ENCODE measurements around the gene SPOPL.

Gene SPOPL

DNA sequence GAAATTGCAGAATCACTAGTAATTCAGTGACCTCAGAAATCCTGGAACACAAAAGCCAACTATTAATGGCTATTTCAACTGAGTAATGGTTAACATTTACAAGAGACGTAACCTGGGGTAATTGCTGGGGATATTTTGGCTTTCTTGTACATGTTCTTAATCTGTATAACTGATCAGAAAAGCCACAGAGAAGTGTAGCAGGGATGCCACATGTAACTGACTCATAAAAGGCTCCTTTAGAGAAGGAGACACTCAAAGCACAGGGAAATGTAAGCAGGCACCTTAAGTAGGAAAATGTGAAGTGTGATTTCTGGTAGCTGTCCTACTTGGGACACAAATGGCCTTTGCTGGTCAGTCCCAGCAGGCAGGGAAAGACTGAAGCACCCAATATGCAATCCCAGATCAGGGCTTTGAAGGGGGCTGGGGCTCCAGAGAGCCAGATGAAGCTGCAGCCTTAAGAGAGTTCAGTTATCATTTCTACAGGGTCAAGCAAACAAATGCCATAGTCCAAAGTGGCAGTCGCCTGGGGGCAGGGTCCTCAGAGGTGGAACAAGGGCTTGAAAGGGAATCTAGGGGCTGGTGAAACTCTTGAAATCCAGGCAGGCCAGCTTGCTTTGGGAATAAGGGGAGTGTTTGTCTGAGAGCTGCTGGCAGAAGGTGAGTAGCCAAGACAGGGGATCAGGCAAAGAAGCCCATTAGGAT, 7.2 kb upstream of the SPOPL start:
- no peak for DNase-seq

GRCh38 chr2:138495384-138495783, 6.2 kb upstream of the SPOPL start:
- DNase-seq: no peak

DNA sequence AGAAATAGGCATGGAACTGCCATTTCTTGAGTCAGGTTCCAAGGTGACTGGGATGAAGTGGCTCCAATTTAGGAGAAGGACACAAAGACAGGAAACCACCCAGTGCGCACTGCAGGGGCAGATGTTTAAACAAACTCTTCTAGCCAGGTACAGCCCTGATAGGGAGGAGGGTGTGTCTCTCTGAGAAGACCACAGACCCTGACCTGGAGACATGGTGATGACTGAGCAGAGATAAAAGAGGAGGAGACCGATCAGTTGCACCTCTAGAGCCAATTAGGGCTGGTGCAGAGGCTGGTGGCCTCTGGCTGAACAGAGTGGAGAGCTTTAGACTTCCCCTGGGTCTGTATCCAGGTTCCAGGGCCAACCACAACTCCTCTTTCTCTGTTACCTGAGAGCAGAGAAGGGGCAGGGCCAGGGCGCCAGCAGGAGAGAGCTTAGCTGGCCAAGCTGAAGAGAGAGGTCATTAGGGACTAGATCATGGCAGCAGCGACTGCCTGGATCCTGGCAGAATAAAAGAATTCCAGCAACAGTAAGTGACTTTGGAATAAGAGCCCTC, 5.4 kb upstream of the SPOPL start:
- DNase-seq: no peak

DNA sequence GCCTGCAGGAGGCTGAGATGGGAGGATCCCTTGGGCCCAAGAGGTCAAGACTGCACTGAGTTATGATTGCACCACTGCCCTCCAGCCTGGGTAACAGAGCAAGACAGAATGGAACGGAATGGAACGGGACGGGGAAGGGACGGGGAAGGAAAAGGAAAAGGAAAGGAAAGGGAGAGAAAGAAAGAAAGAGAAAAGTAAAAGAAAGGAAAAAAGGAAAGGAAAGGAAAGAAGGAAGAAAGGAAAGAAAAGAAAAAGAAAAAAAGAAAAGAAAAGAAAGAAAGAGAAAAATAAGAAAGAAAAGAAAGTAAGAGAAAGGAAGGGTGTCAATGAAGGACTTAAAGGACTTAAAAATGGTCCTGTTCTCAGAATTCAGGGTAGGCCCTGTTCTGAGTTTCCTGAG, 4.3 kb upstream of the SPOPL start:
- DNase-seq: no peak

DNA sequence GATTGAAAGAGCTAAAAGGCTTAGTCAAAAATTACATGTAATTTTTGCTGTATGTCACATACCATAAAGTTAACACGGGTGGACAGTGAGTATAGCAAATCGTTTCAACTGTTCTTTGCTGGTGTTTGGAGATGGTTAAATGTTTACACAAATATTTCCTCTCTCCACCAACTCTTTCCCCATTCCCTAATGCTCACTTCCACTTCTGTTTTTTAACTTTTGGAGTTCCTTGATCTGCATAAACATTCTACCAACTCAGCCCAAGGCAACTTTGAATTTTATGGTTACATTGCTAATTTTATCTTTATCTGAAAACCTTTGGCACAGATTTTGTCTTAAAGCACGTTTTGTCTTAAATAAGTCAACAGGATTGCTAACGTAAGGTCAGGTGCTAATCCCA, 1.9 kb upstream of the SPOPL start:
- DNase-seq: no peak

DNA sequence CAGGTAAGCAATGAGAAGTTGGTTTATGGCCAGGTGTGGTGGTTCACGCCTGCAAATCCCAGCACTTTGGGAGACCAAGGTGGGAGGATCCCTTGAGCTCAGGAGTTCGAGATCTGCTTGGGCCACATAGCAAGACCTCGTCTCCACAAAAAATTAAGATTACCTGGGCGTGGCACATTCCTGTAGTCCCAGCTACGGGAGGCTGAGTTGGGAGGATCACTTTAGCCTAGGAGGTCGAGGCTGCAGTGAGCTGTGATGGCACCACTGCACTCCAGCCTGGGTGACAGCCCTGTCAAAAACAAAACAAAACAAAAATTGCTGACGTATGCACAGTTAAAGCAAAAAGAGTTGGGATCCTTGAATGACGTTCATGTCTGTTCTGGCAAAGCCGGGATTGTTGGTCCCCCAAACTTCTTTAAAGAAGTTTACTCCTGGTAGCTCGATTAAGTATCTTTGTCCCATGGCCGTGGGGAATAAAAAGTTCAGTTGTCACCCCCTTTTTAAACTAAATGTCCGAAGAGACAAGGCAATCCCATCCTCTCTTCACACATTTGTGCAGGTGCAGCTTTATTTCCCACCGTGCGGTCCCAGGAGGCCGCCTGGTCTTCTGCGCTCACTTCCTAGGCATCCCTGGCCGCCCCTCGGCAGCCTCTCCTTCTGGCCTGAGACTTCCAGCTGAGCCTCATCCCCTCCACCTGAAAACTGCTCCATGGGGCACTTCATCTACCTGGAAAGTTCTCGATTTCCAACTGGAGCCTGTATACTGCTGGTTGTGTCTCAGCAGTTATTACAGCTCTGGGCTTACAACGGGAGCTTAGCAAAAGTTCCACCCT, 762 bp upstream of the SPOPL start:
- DNase-seq: peak in 3 of 56 donors; percentile 2 to 48 (median 28)

- peak in 23 of 56 donors; percentile 12 to 66 (median 31) for DNase-seq
Observed at GRCh38 chr2:138502255-138503086, 901 bp downstream of the SPOPL start.

GRCh38 chr2:138503087-138503442, 1.5 kb downstream of the SPOPL start:
- DNase-seq: no peak

GRCh38 chr2:138503652-138504051, 2.1 kb downstream of the SPOPL start:
- DNase-seq: no peak

DNA sequence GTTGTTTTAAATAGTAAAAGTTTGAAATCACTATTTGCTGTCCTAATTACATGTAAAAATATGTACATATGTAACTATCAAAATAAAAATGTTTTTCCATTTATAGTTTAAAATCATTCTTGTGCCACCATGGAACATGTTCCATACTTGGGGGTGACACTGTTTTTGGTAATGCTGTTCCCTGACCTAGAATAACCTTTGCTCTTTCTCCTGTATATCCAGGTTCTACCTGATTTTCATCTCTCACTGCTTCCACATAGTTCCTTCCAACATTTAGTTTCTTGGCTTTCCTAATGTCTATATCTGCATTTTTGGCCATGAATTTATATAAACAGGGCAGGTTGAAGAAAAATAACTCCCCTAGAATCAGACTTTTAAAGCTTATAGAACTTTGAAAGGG, 2.5 kb downstream of the SPOPL start:
- DNase-seq: no peak

DNA sequence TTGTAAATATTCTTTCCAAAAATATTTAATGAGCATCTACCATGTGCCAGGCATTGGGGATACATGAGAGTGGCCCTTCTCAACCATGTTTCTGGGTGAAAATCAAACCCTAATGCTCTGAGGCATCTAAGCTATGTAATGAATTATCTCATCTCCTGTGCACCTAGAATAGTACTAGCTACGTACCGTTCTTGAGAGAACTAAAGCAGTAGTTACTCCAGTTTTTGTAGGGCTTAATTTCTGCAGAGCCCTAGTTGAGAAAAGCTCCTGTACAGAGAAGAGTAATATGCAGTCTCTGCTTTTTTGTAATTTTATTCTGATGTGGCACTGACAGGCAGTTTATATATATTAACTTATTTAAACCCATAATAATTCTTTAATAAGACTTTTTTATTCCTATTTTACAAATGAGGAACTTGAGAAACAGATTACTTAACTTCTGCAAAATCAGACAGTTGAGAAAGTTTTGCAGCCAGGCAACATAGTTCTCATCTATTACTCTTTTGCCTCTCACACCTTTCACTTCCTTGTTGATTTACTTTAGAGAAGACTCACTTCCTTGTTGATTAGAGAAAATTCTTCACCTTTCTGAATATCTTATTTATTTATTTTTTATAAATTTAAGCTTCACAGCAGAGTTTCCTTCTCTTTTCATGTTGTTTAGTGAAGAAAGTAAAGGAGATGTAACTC, 3.1 kb downstream of the SPOPL start:
- DNase-seq: no peak

DNA sequence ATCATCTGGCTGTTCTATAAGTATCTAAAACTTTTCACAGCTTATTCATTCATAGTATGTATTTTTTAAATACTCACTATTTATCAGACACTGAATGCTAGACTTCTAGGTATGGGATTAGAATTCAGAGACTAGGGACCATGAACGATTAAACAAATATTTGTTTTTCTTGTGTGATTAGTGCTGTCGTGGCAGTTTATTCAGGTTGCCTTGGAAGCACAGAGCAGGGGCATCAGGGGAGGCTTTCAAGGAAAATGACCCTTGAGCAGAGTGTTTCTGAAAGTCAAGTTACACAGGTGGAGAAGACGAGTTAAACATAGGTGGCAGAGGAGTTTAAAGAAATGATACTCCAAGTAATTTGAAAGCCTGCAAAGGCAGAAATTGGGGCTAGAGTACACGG, 5.7 kb downstream of the SPOPL start:
- no peak for DNase-seq

- no peak for DNase-seq
Observed at GRCh38 chr2:138510319-138510718, 8.7 kb downstream of the SPOPL start.

- no peak for DNase-seq
Observed at GRCh38 chr2:138512672-138513071, 11.1 kb downstream of the SPOPL start.

- DNase-seq: no peak
Observed at GRCh38 chr2:138514173-138514572, 12.6 kb downstream of the SPOPL start.

- no peak for DNase-seq
Observed at GRCh38 chr2:138515092-138515491, 13.5 kb downstream of the SPOPL start.

DNA sequence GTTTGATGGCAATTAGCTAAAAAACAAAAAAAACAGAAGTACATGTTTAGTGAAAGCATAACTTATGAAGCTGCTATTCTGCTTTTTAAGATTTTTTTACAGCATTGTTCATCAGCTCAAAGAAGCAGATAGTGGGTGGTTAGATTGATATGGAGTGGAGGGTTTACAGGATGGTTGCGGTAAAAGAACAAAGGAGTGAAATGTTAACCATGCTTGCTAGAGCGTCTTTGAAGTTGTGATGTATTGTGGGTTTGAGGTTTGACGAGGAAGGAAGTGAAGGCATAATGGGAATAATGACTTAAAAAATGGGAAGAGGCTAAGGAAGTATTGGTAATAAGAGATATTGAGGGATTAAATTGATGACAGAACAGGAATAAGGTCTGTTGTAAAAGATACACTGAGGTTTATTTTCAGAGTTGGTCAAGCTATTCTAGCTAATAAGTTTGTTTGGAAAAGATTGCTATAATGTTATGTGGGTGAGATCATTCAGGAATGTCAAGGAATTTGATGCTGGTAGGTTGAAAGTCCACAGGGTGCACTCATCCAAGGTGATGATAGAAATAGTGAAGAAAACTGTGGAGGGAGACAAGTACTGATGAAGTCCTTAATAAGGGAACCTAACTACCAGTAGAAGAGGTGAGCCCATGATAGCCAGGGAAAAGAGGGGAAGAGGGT, 14.6 kb downstream of the SPOPL start:
- no peak for DNase-seq

GRCh38 chr2:138518860-138519259, 17.3 kb downstream of the SPOPL start:
- no peak for DNase-seq

GRCh38 chr2:138521821-138522220, 20.3 kb downstream of the SPOPL start:
- DNase-seq: no peak

DNA sequence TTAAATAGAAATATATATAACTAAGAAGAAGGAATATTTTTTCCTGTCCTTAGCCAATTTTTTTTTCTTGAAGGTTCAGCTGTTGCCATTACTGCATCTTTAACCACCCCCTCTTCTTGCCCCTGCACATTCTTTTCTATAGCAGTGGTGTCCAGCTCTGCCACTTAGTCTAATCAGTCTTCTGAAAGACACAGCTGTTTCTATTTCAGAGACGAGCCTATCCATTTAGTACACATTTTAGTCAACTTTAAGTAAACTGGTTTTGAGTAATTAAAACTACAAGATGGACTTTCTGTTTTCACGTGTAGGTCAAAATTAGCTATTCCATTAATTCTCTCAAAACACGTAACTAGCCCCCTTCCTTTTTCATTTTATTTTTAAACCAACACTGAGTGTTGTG, 21.0 kb downstream of the SPOPL start:
- no peak for DNase-seq

Measured in nucleus accumbens (tissue), 56 donors.